Measurements from ENCODE around the gene TBC1D2B. TPM values are rescaled to one million over a fixed set of nuclear protein-coding genes. Genes with fewer than 3 reads are reported as not detected.

The TBC1D2B gene
- total and polyA plus RNA-seq, 2 donors, result 31.6 to 55.0 TPM

GRCh38 chr15:78012643-78013077, 64.9 kb downstream of the TBC1D2B start:
- no peak for DNase-seq (ENCODE audit: extremely low spot score)
- WGBS, result 87% methylated on average over 8 of the region's 8 CpGs
- H3K4me1 ChIP-seq (ENCODE audit: insufficient read depth), result no peaks in the 10 kb centered on the region
- H3K4me3 ChIP-seq (ENCODE audit: low read depth, low read length), result no peak overlapping the region
- H3K36me3 ChIP-seq (ENCODE audit: insufficient read depth), result peaks cover 5% of the 10 kb centered on the region
- H3K27ac ChIP-seq (ENCODE audit: low read depth), result no peak overlapping the region

GRCh38 chr15:78010067-78010466, 67.4 kb downstream of the TBC1D2B start:
- no peak for DNase-seq (ENCODE audit: extremely low spot score)
- H3K27ac ChIP-seq (ENCODE audit: low read depth), result no peak overlapping the region
- no peaks in the 10 kb centered on the region for H3K4me1 ChIP-seq (ENCODE audit: insufficient read depth)
- WGBS, result 90% methylated on average over 4 of the region's 4 CpGs
- no peak overlapping the region for H3K4me3 ChIP-seq (ENCODE audit: low read depth, low read length)
- peaks cover 5% of the 10 kb centered on the region for H3K36me3 ChIP-seq (ENCODE audit: insufficient read depth)

- Histone ChIP-seq H3K4me3 (ENCODE audit: low read depth, low read length) (no peak overlapping the region), H3K4me1 (ENCODE audit: insufficient read depth) (no peaks in the 10 kb centered on the region)
- 53% methylated on average over 17 of the region's 17 CpGs for WGBS
These were observed 69.3 kb downstream of the TBC1D2B start for GRCh38 chr15:78007964-78008886.

GRCh38 chr15:78007211-78007931, 70.1 kb downstream of the TBC1D2B start:
- no peak overlapping the region for H3K27ac ChIP-seq (ENCODE audit: low read depth)
- WGBS, result 62% methylated on average over 11 of the region's 11 CpGs
- H3K4me1 ChIP-seq (ENCODE audit: insufficient read depth), result no peaks in the 10 kb centered on the region
- peaks cover 2% of the 10 kb centered on the region for H3K36me3 ChIP-seq (ENCODE audit: insufficient read depth)
- no peak for DNase-seq (ENCODE audit: extremely low spot score)
- no peak overlapping the region for H3K4me3 ChIP-seq (ENCODE audit: low read depth, low read length)

More at GRCh38 chr15:78007964-78008886, 69.3 kb downstream of the TBC1D2B start:
- Histone ChIP-seq H3K36me3 (ENCODE audit: insufficient read depth) (peaks cover 2% of the 10 kb centered on the region), H3K27ac (ENCODE audit: low read depth) (no peak overlapping the region)
- DNase-seq (ENCODE audit: extremely low spot score), result no peak

- Histone ChIP-seq H3K4me3 (ENCODE audit: low read depth, low read length) (no peak overlapping the region), H3K36me3 (ENCODE audit: insufficient read depth) (peaks cover 2% of the 10 kb centered on the region), H3K27ac (ENCODE audit: low read depth) (no peak overlapping the region), H3K4me1 (ENCODE audit: insufficient read depth) (no peaks in the 10 kb centered on the region)
- no peak for DNase-seq (ENCODE audit: extremely low spot score)
- 82% methylated on average over 13 of the region's 13 CpGs for WGBS
These were observed 70.8 kb downstream of the TBC1D2B start for GRCh38 chr15:78006567-78007205.

GRCh38 chr15:78004919-78005634, 72.4 kb downstream of the TBC1D2B start:
- Histone ChIP-seq H3K27ac (ENCODE audit: low read depth) (no peak overlapping the region), H3K4me3 (ENCODE audit: low read depth, low read length) (no peak overlapping the region), H3K4me1 (ENCODE audit: insufficient read depth) (no peaks in the 10 kb centered on the region), H3K36me3 (ENCODE audit: insufficient read depth) (no peaks in the 10 kb centered on the region)
- peak; percentile 48 for DNase-seq (ENCODE audit: extremely low spot score)
- 32% methylated on average over 10 of the region's 10 CpGs for WGBS

- H3K4me1 ChIP-seq (ENCODE audit: insufficient read depth), result no peaks in the 10 kb centered on the region
- no peaks in the 10 kb centered on the region for H3K36me3 ChIP-seq (ENCODE audit: insufficient read depth)
- no peak overlapping the region for H3K4me3 ChIP-seq (ENCODE audit: low read depth, low read length)
- no peak overlapping the region for H3K27ac ChIP-seq (ENCODE audit: low read depth)
- WGBS, result 52% methylated on average over 9 of the region's 9 CpGs
- DNase-seq (ENCODE audit: extremely low spot score), result no peak
These were observed 73.2 kb downstream of the TBC1D2B start for GRCh38 chr15:78004222-78004727.

GRCh38 chr15:78003539-78004008, 73.9 kb downstream of the TBC1D2B start:
- Histone ChIP-seq H3K36me3 (ENCODE audit: insufficient read depth) (peaks cover 1% of the 10 kb centered on the region), H3K4me1 (ENCODE audit: insufficient read depth) (no peaks in the 10 kb centered on the region), H3K27ac (ENCODE audit: low read depth) (no peak overlapping the region), H3K4me3 (ENCODE audit: low read depth, low read length) (no peak overlapping the region)
- WGBS, result 79% methylated on average over 13 of the region's 13 CpGs
- no peak for DNase-seq (ENCODE audit: extremely low spot score)

GRCh38 chr15:78002996-78003395, 74.5 kb downstream of the TBC1D2B start:
- DNase-seq (ENCODE audit: extremely low spot score), result no peak
- WGBS, result 93% methylated on average over 7 of the region's 7 CpGs
- Histone ChIP-seq H3K36me3 (ENCODE audit: insufficient read depth) (peaks cover 1% of the 10 kb centered on the region), H3K4me3 (ENCODE audit: low read depth, low read length) (no peak overlapping the region), H3K27ac (ENCODE audit: low read depth) (no peak overlapping the region), H3K4me1 (ENCODE audit: insufficient read depth) (no peaks in the 10 kb centered on the region)

- Histone ChIP-seq H3K4me1 (ENCODE audit: insufficient read depth) (no peaks in the 10 kb centered on the region), H3K4me3 (ENCODE audit: low read depth, low read length) (no peak overlapping the region), H3K27ac (ENCODE audit: low read depth) (no peak overlapping the region), H3K36me3 (ENCODE audit: insufficient read depth) (peaks cover 1% of the 10 kb centered on the region)
- WGBS, result 90% methylated on average over 4 of the region's 4 CpGs
- DNase-seq (ENCODE audit: extremely low spot score), result no peak
These were observed 75.9 kb downstream of the TBC1D2B start for GRCh38 chr15:78001656-78002055.

- no peaks in the 10 kb centered on the region for H3K4me1 ChIP-seq (ENCODE audit: insufficient read depth)
- H3K27ac ChIP-seq (ENCODE audit: low read depth), result no peak overlapping the region
- no peak for DNase-seq (ENCODE audit: extremely low spot score)
- H3K4me3 ChIP-seq (ENCODE audit: low read depth, low read length), result no peak overlapping the region
- H3K36me3 ChIP-seq (ENCODE audit: insufficient read depth), result peaks cover 1% of the 10 kb centered on the region
- WGBS, result 93% methylated on average over 6 of the region's 6 CpGs
These were observed 76.6 kb downstream of the TBC1D2B start for GRCh38 chr15:78000927-78001249.

GRCh38 chr15:78000091-78000926, 77.2 kb downstream of the TBC1D2B start:
- peaks cover 1% of the 10 kb centered on the region for H3K36me3 ChIP-seq (ENCODE audit: insufficient read depth)
- WGBS, result 66% methylated on average over 24 of the region's 24 CpGs
- H3K4me3 ChIP-seq (ENCODE audit: low read depth, low read length), result no peak overlapping the region
- no peak for DNase-seq (ENCODE audit: extremely low spot score)
- H3K4me1 ChIP-seq (ENCODE audit: insufficient read depth), result no peaks in the 10 kb centered on the region
- no peak overlapping the region for H3K27ac ChIP-seq (ENCODE audit: low read depth)
